Left hindlimb (tissue), 1 donor: ENCODE results near the gene P2RX6.
"Not testable (repeated sequence)": the region's sequence is repeated elsewhere in the genome, so short reads cannot be mapped to it uniquely, and the experiment has no call there.

Experiments used
- DNase-seq: peaks from one replicate; pipeline ENCODE4 v3.0.0-alpha.2; 2018

P2RX6 gene

GRCh38 chr22:20995329-20996030, 19.5 kb upstream of the P2RX6 start:
- DNase-seq, result no peak

- DNase-seq, result no peak
Observed at GRCh38 chr22:20996031-20996410, 18.9 kb upstream of the P2RX6 start.

- no peak for DNase-seq
Observed at GRCh38 chr22:20996598-20997535, 18.1 kb upstream of the P2RX6 start.

GRCh38 chr22:20997536-20998257, 17.3 kb upstream of the P2RX6 start:
- DNase-seq, result no peak

- no peak for DNase-seq
Observed at GRCh38 chr22:20998411-20999336, 16.3 kb upstream of the P2RX6 start.

GRCh38 chr22:20999350-21000206, 15.4 kb upstream of the P2RX6 start:
- DNase-seq, result no peak

- no peak for DNase-seq
Observed at GRCh38 chr22:21000207-21000986, 14.6 kb upstream of the P2RX6 start.

GRCh38 chr22:21000987-21001600, 13.9 kb upstream of the P2RX6 start:
- DNase-seq, result no peak

- DNase-seq, result peak; percentile 97
Observed at GRCh38 chr22:21001601-21002325, 13.2 kb upstream of the P2RX6 start, which contains the start of gene THAP7. Gene THAP7 (minus strand): TSS chr22:21002118. CDS start chr22:21001911, 207 bp downstream.

- peak; percentile 27 for DNase-seq
Observed at GRCh38 chr22:21003782-21004181, 11.2 kb upstream of the P2RX6 start.

- not testable (repeated sequence) for DNase-seq
Observed at GRCh38 chr22:21009208-21009607, 5.8 kb upstream of the P2RX6 start.

GRCh38 chr22:21009638-21010425, 5.1 kb upstream of the P2RX6 start:
- no peak for DNase-seq

- DNase-seq, result no peak
Observed at GRCh38 chr22:21010426-21011113, 4.4 kb upstream of the P2RX6 start.

- DNase-seq, result no peak
Observed at GRCh38 chr22:21012446-21013407, 2.2 kb upstream of the P2RX6 start.

- DNase-seq, result no peak
Observed at GRCh38 chr22:21013657-21014201, 1.2 kb upstream of the P2RX6 start.

GRCh38 chr22:21014202-21014725, 701 bp upstream of the P2RX6 start:
- DNase-seq, result peak; percentile 93
